Measurements from ENCODE around the gene CCDC175.

DNA sequence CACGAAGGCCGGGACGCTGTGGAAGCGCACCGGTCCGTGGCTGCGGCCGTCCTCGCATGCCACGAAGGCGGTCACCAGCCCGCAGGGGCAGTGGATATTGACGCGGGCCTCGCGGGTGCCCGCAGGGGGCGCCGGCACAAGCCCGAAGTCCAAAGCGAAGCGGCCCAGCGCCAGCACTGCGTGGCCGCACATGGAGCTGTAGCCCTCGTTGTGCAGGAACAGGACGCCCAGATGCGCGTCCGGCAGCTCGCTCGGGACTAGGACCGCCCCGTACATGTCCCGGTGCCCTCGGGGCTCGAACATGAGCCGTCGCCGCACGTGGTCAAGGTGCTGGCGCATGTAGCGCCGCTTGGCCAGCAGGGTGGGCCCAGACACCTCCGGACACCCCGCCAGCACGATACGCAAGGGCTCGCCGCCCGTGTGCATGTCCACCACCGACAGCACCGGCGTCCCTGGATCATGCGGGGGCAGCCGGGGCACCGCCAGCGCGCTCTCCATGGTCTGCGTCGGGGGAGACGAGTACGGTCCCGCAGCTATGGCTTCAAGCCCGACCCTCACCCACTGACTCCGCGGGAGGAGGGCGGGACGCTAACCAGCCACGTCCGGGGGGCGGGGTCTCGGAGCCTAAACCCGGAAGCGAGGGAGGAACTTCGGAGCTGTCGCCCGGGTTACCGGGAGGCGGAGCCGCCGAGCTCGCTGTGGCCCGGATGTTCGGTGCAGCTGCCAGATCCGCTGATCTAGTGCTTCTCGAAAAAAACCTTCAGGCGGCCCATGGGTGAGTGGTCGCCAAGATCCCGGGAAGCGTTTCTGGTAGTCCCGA is 92.6 kb downstream of the CCDC175 start, which contains the start of the genes JKAMP and L3HYPDH:
- TF ChIP-seq, protein P1, sequence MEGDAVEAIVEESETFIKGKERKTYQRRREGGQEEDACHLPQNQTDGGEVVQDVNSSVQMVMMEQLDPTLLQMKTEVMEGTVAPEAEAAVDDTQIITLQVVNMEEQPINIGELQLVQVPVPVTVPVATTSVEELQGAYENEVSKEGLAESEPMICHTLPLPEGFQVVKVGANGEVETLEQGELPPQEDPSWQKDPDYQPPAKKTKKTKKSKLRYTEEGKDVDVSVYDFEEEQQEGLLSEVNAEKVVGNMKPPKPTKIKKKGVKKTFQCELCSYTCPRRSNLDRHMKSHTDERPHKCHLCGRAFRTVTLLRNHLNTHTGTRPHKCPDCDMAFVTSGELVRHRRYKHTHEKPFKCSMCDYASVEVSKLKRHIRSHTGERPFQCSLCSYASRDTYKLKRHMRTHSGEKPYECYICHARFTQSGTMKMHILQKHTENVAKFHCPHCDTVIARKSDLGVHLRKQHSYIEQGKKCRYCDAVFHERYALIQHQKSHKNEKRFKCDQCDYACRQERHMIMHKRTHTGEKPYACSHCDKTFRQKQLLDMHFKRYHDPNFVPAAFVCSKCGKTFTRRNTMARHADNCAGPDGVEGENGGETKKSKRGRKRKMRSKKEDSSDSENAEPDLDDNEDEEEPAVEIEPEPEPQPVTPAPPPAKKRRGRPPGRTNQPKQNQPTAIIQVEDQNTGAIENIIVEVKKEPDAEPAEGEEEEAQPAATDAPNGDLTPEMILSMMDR (IDR thresholded peaks at IDR 0.05; ENCODE audit: low read depth, low read length, missing input control): peak; percentile 38
- TF ChIP-seq YY1 (IDR thresholded peaks at IDR 0.05): peak; percentile 51
